Activated T-cell treated with anti-CD3 and anti-CD28 coated beads for 1 hour (primary cell): ENCODE measurements around the gene BEGAIN.

Source experiments
- DNase-seq: peaks from one replicate; pipeline ENCODE4 v3.0.0-alpha.2; 2020; ENCODE audit warnings: low read depth

BEGAIN gene, protein sequence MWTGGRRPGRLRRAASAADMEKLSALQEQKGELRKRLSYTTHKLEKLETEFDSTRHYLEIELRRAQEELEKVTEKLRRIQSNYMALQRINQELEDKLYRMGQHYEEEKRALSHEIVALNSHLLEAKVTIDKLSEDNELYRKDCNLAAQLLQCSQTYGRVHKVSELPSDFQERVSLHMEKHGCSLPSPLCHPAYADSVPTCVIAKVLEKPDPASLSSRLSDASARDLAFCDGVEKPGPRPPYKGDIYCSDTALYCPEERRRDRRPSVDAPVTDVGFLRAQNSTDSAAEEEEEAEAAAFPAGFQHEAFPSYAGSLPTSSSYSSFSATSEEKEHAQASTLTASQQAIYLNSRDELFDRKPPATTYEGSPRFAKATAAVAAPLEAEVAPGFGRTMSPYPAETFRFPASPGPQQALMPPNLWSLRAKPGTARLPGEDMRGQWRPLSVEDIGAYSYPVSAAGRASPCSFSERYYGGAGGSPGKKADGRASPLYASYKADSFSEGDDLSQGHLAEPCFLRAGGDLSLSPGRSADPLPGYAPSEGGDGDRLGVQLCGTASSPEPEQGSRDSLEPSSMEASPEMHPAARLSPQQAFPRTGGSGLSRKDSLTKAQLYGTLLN

DNA sequence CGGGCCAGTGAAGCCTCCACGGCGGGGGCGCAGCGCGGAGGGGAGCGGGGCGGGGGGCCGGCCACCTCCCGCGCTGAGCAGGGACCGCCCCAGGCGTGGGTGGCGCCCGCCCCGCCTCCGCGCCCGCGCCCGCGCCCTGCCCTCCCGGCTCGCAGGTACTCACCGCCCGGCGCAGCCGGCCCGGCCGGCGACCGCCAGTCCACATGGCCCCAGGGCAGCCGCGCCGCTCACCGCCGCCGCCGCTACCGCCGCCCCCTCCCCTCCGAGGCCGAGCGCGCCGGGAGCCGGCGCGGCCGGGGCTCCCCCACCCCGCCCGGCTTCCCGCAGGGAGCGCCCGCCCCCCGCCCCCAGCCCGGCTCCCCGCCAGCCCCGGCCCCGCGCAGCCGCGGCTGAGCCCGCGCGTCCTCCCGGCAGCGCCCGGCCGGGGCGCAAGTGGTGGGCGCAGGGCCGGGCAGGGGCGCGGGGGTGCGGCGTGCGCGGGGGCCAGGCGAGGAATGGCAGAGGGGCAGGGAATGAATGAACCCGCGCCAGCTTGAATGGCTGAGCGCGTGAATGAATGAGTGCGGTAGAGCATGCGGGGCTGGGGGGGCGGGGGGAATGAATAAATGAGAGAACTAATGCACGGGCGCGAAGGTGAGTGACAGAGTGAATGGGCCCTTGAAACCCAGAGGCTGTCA lies at the start of gene BEGAIN:
TSS of gene BEGAIN (minus strand) at position 332 of the 677 bp plus-strand sequence. CDS start at position 205, 127 bp downstream.
- DNase-seq, result no peak

DNA sequence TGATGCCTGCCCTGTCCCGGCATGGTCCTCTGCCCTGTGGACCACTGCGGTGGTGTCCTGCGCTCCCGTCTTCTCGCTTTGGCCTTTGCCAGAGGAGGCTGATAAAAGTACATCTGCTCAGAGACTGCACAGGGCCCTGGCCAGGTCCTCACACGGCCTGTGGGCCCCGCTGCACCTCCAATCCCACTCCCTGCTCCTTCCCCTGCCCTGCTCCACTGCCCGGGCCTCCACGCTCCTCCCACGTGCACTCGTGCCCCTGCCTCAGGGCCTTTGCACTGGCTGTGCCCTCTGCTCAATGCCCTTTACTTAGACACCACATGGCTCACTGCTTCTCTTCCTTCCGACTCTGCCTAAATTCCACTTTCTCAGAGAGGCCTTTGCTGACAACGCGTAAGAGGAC lies 49.3 kb upstream of the BEGAIN start:
- DNase-seq, result no peak

DNA sequence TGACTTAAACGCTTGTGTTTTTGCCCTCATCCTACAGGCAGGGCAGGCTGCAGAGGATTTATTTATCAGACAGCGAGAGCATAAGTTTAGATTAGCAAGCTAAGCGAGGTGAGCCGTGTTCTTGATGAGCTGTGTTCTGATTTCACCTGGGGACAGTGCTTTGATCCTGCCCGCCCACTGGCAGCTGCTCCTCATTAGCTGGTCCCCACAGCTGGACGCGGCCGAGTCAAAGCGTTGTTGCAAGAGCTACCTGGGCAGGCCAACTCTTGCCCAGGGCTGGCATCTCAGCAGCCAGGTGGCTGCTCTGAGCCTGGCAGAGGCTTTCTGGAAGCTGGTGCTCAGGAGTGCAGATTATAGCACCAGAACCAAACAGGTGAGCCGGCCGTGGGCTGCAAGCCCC lies 46.8 kb upstream of the BEGAIN start:
- DNase-seq, result no peak

- DNase-seq, result no peak
These were observed 46.2 kb upstream of the BEGAIN start for GRCh38 chr14:100633406-100633805.

DNA sequence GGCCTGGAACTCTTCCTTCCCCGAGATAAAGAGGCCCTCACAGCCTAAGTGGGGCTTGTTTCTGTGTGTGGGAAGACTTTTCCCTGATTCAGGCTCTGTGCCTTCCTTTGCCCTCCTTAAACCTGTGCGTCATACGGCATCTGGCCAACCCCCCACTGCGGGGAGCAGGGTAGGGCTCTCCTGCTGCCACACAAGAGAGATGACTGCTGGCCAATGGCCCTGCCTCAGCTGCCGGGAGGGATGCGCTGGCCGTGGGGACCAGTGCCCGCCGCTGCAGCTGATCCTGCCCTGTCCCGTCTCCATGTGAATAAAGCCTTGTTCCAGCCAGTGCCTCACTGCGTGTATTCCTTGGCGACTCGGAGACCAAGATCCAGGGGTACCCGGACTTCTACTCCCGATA lies 42.5 kb upstream of the BEGAIN start:
- DNase-seq, result no peak

DNA sequence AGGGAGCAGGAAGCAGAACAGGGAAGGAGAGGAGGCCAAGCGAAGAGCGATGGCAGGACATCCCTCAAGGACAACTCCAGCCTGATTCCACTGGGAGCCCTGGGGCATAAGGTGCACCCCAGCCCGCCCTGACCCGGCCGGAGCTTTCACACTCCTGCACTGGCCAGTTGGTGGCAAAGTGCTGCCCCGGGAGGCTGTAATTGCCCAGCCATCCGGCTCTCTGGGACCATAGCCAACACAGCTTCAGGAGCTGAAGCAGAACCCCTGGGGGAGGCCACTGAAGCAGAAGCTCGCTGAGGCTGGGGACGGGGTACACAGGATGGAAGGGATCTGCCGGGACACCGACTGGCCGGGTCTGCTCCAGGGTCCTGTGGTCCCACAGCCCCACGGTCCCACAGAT lies 41.9 kb upstream of the BEGAIN start:
- DNase-seq, result no peak

GRCh38 chr14:100628225-100628624 lies 41.0 kb upstream of the BEGAIN start:
- no peak for DNase-seq

- no peak for DNase-seq
These were observed 39.4 kb upstream of the BEGAIN start for GRCh38 chr14:100626614-100627013.

DNA sequence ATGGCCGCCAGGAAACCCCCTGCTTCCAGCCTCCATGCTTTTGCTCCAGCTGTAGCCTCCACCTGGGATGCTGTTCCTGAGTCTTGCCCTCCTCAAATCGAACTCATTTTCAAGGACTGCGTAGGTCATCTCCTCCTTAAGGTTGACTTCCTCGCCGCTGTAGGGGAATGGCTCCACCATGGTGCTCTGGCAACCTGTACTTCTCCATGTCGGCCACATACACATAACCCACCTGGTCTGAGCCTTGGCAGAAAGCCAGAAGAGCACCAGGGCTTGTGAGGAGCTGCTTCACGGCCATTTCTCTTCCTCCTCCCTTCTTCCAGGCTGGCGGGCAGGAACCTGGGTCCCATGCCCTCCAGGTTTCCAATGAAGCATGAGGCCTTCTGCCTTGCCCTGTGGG lies 36.7 kb upstream of the BEGAIN start:
- DNase-seq, result no peak

GRCh38 chr14:100623557-100623956 lies 36.3 kb upstream of the BEGAIN start:
- DNase-seq, result no peak

DNA sequence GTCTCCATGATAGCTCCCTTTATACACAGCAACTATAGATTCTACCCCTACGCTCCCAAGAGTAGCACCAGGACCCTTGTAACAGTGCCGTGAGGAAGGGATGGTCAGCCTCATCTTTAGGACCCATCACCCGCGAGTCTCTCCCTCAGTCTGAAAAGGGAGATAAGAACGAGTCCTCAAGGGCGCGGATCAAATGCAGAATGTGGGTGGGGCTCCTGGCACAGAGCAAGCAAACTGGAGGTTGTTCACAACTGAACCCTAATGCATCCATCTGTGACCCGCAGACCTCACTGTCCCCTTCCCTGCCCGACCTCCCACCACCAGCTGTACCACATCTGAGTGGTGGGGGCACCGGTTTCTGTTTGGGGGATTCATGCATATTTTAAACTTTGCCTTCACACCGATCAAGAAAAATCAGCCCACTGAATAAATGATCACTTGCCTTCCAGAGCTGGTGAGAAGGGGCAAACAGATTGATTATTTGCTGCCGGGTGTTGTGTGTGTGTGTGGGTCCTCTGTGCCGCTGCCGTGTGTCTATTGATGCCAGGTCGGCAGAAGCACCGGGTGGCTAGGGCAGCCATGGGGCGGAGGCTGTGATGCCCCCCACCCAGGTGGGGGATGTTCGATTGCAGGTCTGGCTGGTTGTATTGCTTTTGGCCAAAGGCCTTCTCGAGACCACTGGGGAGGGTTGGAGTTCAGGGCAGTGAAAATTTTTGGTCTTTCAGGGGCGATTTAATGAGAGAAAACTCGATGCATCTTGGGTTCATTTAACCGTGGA lies 35.7 kb upstream of the BEGAIN start:
- DNase-seq, result no peak

GRCh38 chr14:100622224-100622623 lies 35.0 kb upstream of the BEGAIN start:
- DNase-seq, result no peak

DNA sequence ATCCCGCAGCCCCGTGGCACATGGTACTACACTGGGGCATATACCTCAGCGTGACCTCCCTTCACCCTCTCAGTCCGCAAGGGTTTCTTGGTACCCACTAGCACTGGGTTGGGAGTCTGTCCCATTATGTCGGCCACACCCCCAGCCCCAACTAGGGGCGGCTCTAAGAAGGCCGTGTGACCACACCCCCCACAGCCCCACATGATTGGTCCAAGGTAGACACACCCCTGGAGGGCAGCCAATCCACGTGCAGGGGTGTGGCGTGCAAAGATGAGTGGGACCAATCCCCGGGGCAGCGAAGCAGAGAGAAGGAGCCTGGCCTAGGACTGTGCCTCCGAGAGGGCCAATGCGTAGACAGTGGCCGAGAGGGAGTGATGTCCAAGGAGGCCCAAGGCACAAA lies 34.6 kb upstream of the BEGAIN start:
- no peak for DNase-seq

GRCh38 chr14:100620255-100621100 lies 33.3 kb upstream of the BEGAIN start:
- DNase-seq, result no peak

GRCh38 chr14:100619396-100620254 lies 32.4 kb upstream of the BEGAIN start:
- DNase-seq, result no peak

- DNase-seq, result no peak
These were observed 31.6 kb upstream of the BEGAIN start for GRCh38 chr14:100618763-100619320.

GRCh38 chr14:100618318-100618693 lies 31.1 kb upstream of the BEGAIN start:
- DNase-seq, result no peak

GRCh38 chr14:100617410-100618317 lies 30.4 kb upstream of the BEGAIN start:
- no peak for DNase-seq

- DNase-seq, result no peak
These were observed 29.7 kb upstream of the BEGAIN start for GRCh38 chr14:100616854-100617409.
